HEK293 (cell line): ENCODE data around the gene BCKDHA.

Experiments used
- CTCF ChIA-PET: fragments of 350-600 bp; formaldehyde crosslinking; extraction: SDS; loops from one replicate; lab custom pipeline; 2021; ENCODE audit warnings: antibody characterized with exemption; lab: Yijun Ruan, JAX
- POLR2A ChIA-PET: fragments of 300-600 bp; formaldehyde crosslinking; extraction: SDS; loops from one replicate; lab custom pipeline; 2020; ENCODE audit warnings: antibody characterized with exemption, inconsistent platforms; lab: Yijun Ruan, JAX
- H3K27ac ChIP-seq: fragments of 200-500 bp; sonication (Bioruptor generic); 2 replicates; pipeline ENCODE4 v1.5.1; 2014; ENCODE audit warnings: low read depth, low read length, control low read depth, inconsistent platforms; ENCODE audit errors: extremely low read depth
- H3K36me3 ChIP-seq, 2 experiments: fragments of 200-500 bp in 1 of 2; sonication (Bioruptor generic) in 1 of 2; 1 replicate in 1 of 2; 2 replicates in 1 of 2; pipeline ENCODE4 v1.5.1; 2014 to 2017; ENCODE audit warnings: inconsistent platforms in 2 of 2, low read length in 2 of 2; ENCODE audit not compliant: control insufficient read depth in 2 of 2, insufficient read depth in 1 of 2
- H3K4me1 ChIP-seq: fragments of 200-500 bp; sonication (Bioruptor generic); 2 replicates; pipeline ENCODE4 v1.5.1; 2014; ENCODE audit warnings: mild to moderate bottlenecking, low read length, inconsistent platforms; ENCODE audit not compliant: control insufficient read depth, insufficient read depth
- H3K4me3 ChIP-seq: 2 replicates; pipeline ENCODE4 v1.5.1; 2011; ENCODE audit warnings: low read depth, mild to moderate bottlenecking, control low read depth, low read length, moderate library complexity
- H3K9me3 ChIP-seq: fragments of 200-500 bp; sonication (Bioruptor generic); 2 replicates; pipeline ENCODE4 v1.5.1; 2014; ENCODE audit warnings: low read depth, low read length, inconsistent platforms; ENCODE audit not compliant: control insufficient read depth, insufficient read depth
- GLIS1 ChIP-seq: fragments of 450-650 bp; formaldehyde crosslinking; IDR thresholded peaks from 2 replicates; pipeline ENCODE4 v1.5.1; 2016; ENCODE audit warnings: missing biosample characterization, missing genetic modification characterization
- GLIS2 ChIP-seq: fragments of 450-650 bp; formaldehyde crosslinking; IDR thresholded peaks from 2 replicates; pipeline ENCODE4 v1.5.1; 2016; ENCODE audit warnings: missing biosample characterization, missing genetic modification characterization
- HOXA7 ChIP-seq: sonication (generic); formaldehyde crosslinking; IDR thresholded peaks from 2 replicates; pipeline ENCODE4 v1.8.1; 2022; ENCODE audit warnings: missing genetic modification reagents, borderline replicate concordance
- KLF10 ChIP-seq: fragments of 450-650 bp; IDR thresholded peaks from 2 replicates; pipeline ENCODE4 v1.5.1; 2018; ENCODE audit warnings: missing biosample characterization, mild to moderate bottlenecking, missing genetic modification characterization
- OSR2 ChIP-seq: fragments of 450-650 bp; formaldehyde crosslinking; IDR thresholded peaks from 2 replicates; pipeline ENCODE4 v1.5.1; 2016; ENCODE audit warnings: missing biosample characterization, missing genetic modification characterization
- SETDB1 ChIP-seq: IDR thresholded peaks from one replicate; pipeline ENCODE4 v1.6.1; 2017; ENCODE audit warnings: mild to moderate bottlenecking, low read length, moderate library complexity, mixed read lengths; ENCODE audit not compliant: insufficient read length
- ZNF169 ChIP-seq: fragments of 450-650 bp; formaldehyde crosslinking; IDR thresholded peaks from 2 replicates; pipeline ENCODE4 v1.5.1; 2016; ENCODE audit warnings: missing biosample characterization, missing genetic modification characterization
- ZNF239 ChIP-seq: fragments of 450-650 bp; formaldehyde crosslinking; IDR thresholded peaks from 2 replicates; pipeline ENCODE4 v1.5.1; 2016; ENCODE audit warnings: missing biosample characterization, missing genetic modification characterization
- ZNF280D ChIP-seq: fragments of 450-650 bp; formaldehyde crosslinking; IDR thresholded peaks from 2 replicates; pipeline ENCODE4 v1.5.1; 2016; ENCODE audit warnings: missing biosample characterization, missing genetic modification characterization
- ZNF366 ChIP-seq: fragments of 450-650 bp; formaldehyde crosslinking; conservative IDR thresholded peaks from 2 replicates; pipeline ENCODE4 v1.5.1; 2016; ENCODE audit warnings: missing biosample characterization, missing genetic modification characterization
- ZNF394 ChIP-seq: fragments of 450-650 bp; formaldehyde crosslinking; IDR thresholded peaks from 2 replicates; pipeline ENCODE4 v1.5.1; 2016; ENCODE audit warnings: missing biosample characterization, missing genetic modification characterization, mild to moderate bottlenecking, moderate library complexity, borderline replicate concordance
- ZNF449 ChIP-seq: fragments of 450-650 bp; formaldehyde crosslinking; IDR thresholded peaks from 2 replicates; pipeline ENCODE4 v1.5.1; 2017; ENCODE audit warnings: missing biosample characterization, mild to moderate bottlenecking, missing genetic modification characterization, moderate library complexity
- ZNF548 ChIP-seq: fragments of 450-650 bp; formaldehyde crosslinking; IDR thresholded peaks from 2 replicates; pipeline ENCODE4 v1.5.1; 2016; ENCODE audit warnings: missing biosample characterization, missing genetic modification characterization
- ZNF580 ChIP-seq: fragments of 450-650 bp; formaldehyde crosslinking; IDR thresholded peaks from 2 replicates; pipeline ENCODE4 v1.5.1; 2016; ENCODE audit warnings: missing biosample characterization, missing genetic modification characterization
- ZNF645 ChIP-seq: fragments of 450-650 bp; formaldehyde crosslinking; IDR thresholded peaks from 2 replicates; pipeline ENCODE4; 2016; ENCODE audit warnings: missing biosample characterization, missing genetic modification characterization
- ZNF843 ChIP-seq: fragments of 450-650 bp; formaldehyde crosslinking; IDR thresholded peaks from 2 replicates; pipeline ENCODE4 v1.5.1; 2016; ENCODE audit warnings: missing biosample characterization, missing genetic modification characterization
- TF ChIP-seq, protein P1 (sequence below): fragments of 450-650 bp; formaldehyde crosslinking; IDR thresholded peaks from 2 replicates; pipeline ENCODE4 v1.5.1; 2016; ENCODE audit warnings: missing biosample characterization, missing genetic modification characterization

The BCKDHA gene

GRCh38 chr19:41442473-41443355, 45.1 kb downstream of the BCKDHA start, which contains the start of gene ERICH4:
TSS of gene ERICH4 (plus strand) at chr19:41443156. CDS start at chr19:41443170, 14 bp downstream.
- POLR2A ChIA-PET = interaction anchor here (0.7 to 1.5 kb wide), 2 partner anchors 14 to 79 kb away, joined by 3 to 6 read pairs; partner anchors contain the start of gene B9D2
- CTCF ChIA-PET = interaction anchor here (0.6 to 1.6 kb wide), 2 partner anchors 120 to 158 kb away, joined by 4 to 13 read pairs; no protein-coding TSS in a partner anchor
- TF ChIP-seq OSR2 (tag by site-specific recombination) (no peak), GLIS1 (tag by site-specific recombination) (peak; percentile 35; the same call in 1 of the 2 replicates), ZNF280D (tag by site-specific recombination) (no peak), ZNF580 (tag by site-specific recombination) (no peak)
- TF ChIP-seq, all 188 proteins: peak for 1
- Histone ChIP-seq H3K27ac (no peak within 1 kb of the TSS), H3K4me1 (peaks cover 4% of the 10 kb centered on the region; the same call in 1 of the 2 replicates), H3K9me3 (no peaks in the 10 kb centered on the region), H3K4me3 (no peak within 1 kb of the TSS), H3K36me3 (peaks cover 0 to 5% of the 10 kb centered on the region in 2 experiments; a peak in 2 of 3 replicates)

DNA sequence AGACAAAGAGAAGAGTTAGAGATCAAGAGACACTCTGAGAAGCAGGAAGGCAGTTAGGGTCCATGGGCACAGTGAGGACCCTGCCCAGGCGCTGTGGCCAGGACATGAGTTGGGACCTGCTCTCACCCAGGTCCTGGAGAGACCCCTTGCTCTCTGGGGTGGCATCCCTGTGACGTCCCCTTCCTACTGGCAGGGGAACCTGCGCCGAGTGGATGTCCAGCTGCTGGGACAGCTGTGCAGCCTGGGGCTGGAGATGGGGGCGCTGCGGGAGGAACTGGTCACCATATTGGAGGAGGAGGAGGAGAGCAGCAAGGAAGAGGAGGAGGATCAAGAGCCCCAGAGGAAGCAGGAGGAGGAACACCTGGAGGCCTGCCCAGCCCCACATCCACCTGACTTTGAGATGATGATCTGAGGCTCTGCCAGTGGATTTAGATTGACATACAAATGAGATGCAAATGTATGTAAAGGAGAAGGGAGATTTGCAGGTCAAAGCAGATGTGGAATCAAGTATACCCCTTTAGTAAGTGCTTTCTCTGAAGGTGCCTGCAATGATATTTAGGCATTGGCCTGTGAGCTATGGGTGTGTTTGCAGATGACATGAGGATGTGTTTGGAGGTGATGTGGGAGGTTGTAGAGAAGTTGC, 46.3 kb downstream of the BCKDHA start:
- Histone ChIP-seq H3K27ac (no peak overlapping the region), H3K9me3 (no peaks in the 10 kb centered on the region), H3K36me3 (no peaks in the 10 kb centered on the region), H3K4me3 (no peak overlapping the region), H3K4me1 (peaks cover 2% of the 10 kb centered on the region; the same call in 1 of the 2 replicates)
- POLR2A ChIA-PET = interaction anchor here (1.5 kb wide), 1 partner anchor 80 kb away, joined by 6 read pairs; the partner anchor contains the start of gene B9D2
- CTCF ChIA-PET = interaction anchor here (1.6 to 10.4 kb wide), 2 partner anchors 119 to 121 kb away, joined by 13 to 433 read pairs; no protein-coding TSS in a partner anchor
- no peak for TF ChIP-seq SETDB1
- no peak for TF ChIP-seq ZNF366 (tag by site-specific recombination)
- no peak for TF ChIP-seq ZNF548 (tag by site-specific recombination)
- no peak for TF ChIP-seq ZNF645
- no peak for TF ChIP-seq KLF10 (tag by site-specific recombination)
- TF ChIP-seq, protein P1, sequence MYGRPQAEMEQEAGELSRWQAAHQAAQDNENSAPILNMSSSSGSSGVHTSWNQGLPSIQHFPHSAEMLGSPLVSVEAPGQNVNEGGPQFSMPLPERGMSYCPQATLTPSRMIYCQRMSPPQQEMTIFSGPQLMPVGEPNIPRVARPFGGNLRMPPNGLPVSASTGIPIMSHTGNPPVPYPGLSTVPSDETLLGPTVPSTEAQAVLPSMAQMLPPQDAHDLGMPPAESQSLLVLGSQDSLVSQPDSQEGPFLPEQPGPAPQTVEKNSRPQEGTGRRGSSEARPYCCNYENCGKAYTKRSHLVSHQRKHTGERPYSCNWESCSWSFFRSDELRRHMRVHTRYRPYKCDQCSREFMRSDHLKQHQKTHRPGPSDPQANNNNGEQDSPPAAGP (tag by site-specific recombination) = no peak
- no peak for TF ChIP-seq HOXA7 (CRISPR knock-in tag)
- TF ChIP-seq ZNF394 (tag by site-specific recombination) = no peak
- TF ChIP-seq ZNF169 (tag by site-specific recombination) = no peak
- TF ChIP-seq ZNF239 (tag by site-specific recombination) = no peak
- no peak for TF ChIP-seq ZNF449
- no peak for TF ChIP-seq ZNF843
- no peak for TF ChIP-seq GLIS2
